ENCODE results near the gene TAGLN3. TPM values are rescaled to one million over a fixed set of nuclear protein-coding genes. Genes with fewer than 3 reads are reported as not detected.

The TAGLN3 gene
- total and polyA plus RNA-seq, 2 donors (not counting 3 experiments of a cell fraction or from before 2014, with no cell fraction given) = not detected

- TF ChIP-seq MYC (IDR thresholded peaks at IDR 0.05; ENCODE audit: low read depth, low read length) (no peak), GATA2 (IDR thresholded peaks at IDR 0.05; ENCODE audit: insufficient read depth, insufficient read length, low read depth, low read length) (no peak), POLR2AphosphoS5 (IDR thresholded peaks at IDR 0.05; ENCODE audit: insufficient read depth, low read depth, low read length) (no peak), FOS (IDR thresholded peaks at IDR 0.05; ENCODE audit: borderline replicate concordance, insufficient read depth, low read length) (no peak)
- POLR2A ChIA-PET = no interaction called here
- no peaks in the 10 kb centered on the region for H3K9me3 ChIP-seq (replicated peaks; ENCODE audit: control insufficient read depth, insufficient read depth, low read length)
- dilution Hi-C loops (cut with MboI; ENCODE audit: extremely low pct_ligation_motif_present, low sequenced_read_pairs) = no loop called here
- no TSS peak for BruUV-seq (replicated peaks)
- H3K4me2 ChIP-seq (ENCODE audit: insufficient read depth, low read length) = no peak overlapping the region
- no peaks in the 10 kb centered on the region for H3K36me3 ChIP-seq (ENCODE audit: control insufficient read depth in 2 of 2, extremely low read depth in 1 of 2, insufficient read depth in 2 of 2, low read length in 2 of 2)
- no peak overlapping the region for H3K27ac ChIP-seq (ENCODE audit: insufficient read depth, low read depth, low read length)
- DNase-seq (ENCODE audit: low read depth, low spot score) (no peak), FAIRE-seq (no peak)
- H3K27me3 ChIP-seq (ENCODE audit: control insufficient read depth in 2 of 2, insufficient read depth in 2 of 2, low read length in 2 of 2) = peaks cover 0 to 2% of the 10 kb centered on the region in 2 experiments
- H4K20me1 ChIP-seq (replicated peaks; ENCODE audit: control insufficient read depth, extremely low read depth, insufficient read depth, low read length) = no peaks in the 10 kb centered on the region
- H3K4me1 ChIP-seq (ENCODE audit: control insufficient read depth, extremely low read depth, insufficient read depth, low read length) = no peaks in the 10 kb centered on the region
- intact Hi-C loops (cut with micrococcal nuclease) = no loop called here
- H3K9me1 ChIP-seq (replicated peaks; ENCODE audit: control insufficient read depth, extremely low read depth, insufficient read depth, low read length) = no peaks in the 10 kb centered on the region
- H3K4me3 ChIP-seq (replicated peaks in 1 of 3; ENCODE audit: insufficient read depth in 1 of 3, low read depth in 1 of 3, low read length in 3 of 3) = no peak overlapping the region
- CTCF ChIA-PET = interaction anchor here (1.4 kb wide), 1 partner anchor 14 kb away, joined by 5 read pairs; no protein-coding TSS in a partner anchor
- no peak overlapping the region for H2AFZ ChIP-seq (ENCODE audit: low read depth, low read length)
- no peak overlapping the region for H3K9ac ChIP-seq (replicated peaks; ENCODE audit: extremely low read depth, insufficient read depth, low read length)
- no peaks in the 10 kb centered on the region for H3K79me2 ChIP-seq (ENCODE audit: control insufficient read depth, insufficient read depth, low read length)
These were observed 28.4 kb downstream of the TAGLN3 start for GRCh38 chr3:112027142-112027541.

- POLR2A ChIA-PET = no interaction called here
- BruUV-seq (replicated peaks) = no TSS peak
- H3K27ac ChIP-seq (ENCODE audit: insufficient read depth, low read depth, low read length) = no peak overlapping the region
- no peaks in the 10 kb centered on the region for H3K79me2 ChIP-seq (ENCODE audit: control insufficient read depth, insufficient read depth, low read length)
- H2AFZ ChIP-seq (ENCODE audit: low read depth, low read length) = no peak overlapping the region
- no peaks in the 10 kb centered on the region for H3K36me3 ChIP-seq (ENCODE audit: control insufficient read depth in 2 of 2, extremely low read depth in 1 of 2, insufficient read depth in 2 of 2, low read length in 2 of 2)
- H3K4me3 ChIP-seq (replicated peaks in 1 of 3; ENCODE audit: insufficient read depth in 1 of 3, low read depth in 1 of 3, low read length in 3 of 3) = no peak overlapping the region
- H4K20me1 ChIP-seq (replicated peaks; ENCODE audit: control insufficient read depth, extremely low read depth, insufficient read depth, low read length) = no peaks in the 10 kb centered on the region
- TF ChIP-seq EZH2 (IDR thresholded peaks at IDR 0.05; ENCODE audit: borderline replicate concordance, low read depth, low read length, severe bottlenecking) = no peak
- H3K9ac ChIP-seq (replicated peaks; ENCODE audit: extremely low read depth, insufficient read depth, low read length) = no peak overlapping the region
- dilution Hi-C loops (cut with MboI; ENCODE audit: extremely low pct_ligation_motif_present, low sequenced_read_pairs) = no loop called here
- intact Hi-C loops (cut with micrococcal nuclease) = no loop called here
- no peak overlapping the region for H3K4me2 ChIP-seq (ENCODE audit: insufficient read depth, low read length)
- peaks cover 0 to 2% of the 10 kb centered on the region in 2 experiments for H3K27me3 ChIP-seq (ENCODE audit: control insufficient read depth in 2 of 2, insufficient read depth in 2 of 2, low read length in 2 of 2)
- no peaks in the 10 kb centered on the region for H3K9me3 ChIP-seq (replicated peaks; ENCODE audit: control insufficient read depth, insufficient read depth, low read length)
- no peak for DNase-seq (ENCODE audit: low read depth, low spot score)
- no peak for FAIRE-seq
- H3K4me1 ChIP-seq (ENCODE audit: control insufficient read depth, extremely low read depth, insufficient read depth, low read length) = no peaks in the 10 kb centered on the region
- CTCF ChIA-PET = interaction anchor here (1.2 kb wide), 2 partner anchors 14 to 16 kb away, joined by 4 to 5 read pairs; no protein-coding TSS in a partner anchor
- no peaks in the 10 kb centered on the region for H3K9me1 ChIP-seq (replicated peaks; ENCODE audit: control insufficient read depth, extremely low read depth, insufficient read depth, low read length)
These were observed 29.1 kb downstream of the TAGLN3 start for GRCh38 chr3:112027826-112028225.

All from endothelial cell of umbilical vein (primary cell).